Measurements from ENCODE around the gene SULT2B1.

Gene SULT2B1

GRCh38 chr19:48637449-48637947 is 85.5 kb downstream of the SULT2B1 start:
- H4K20me1 ChIP-seq (ENCODE audit: insufficient read depth, low read length) = no peaks in the 10 kb centered on the region
- peak overlapping the region; percentile 91 for H3K27ac ChIP-seq (ENCODE audit: low read length)
- H3K36me3 ChIP-seq (replicated peaks; ENCODE audit: insufficient read depth, low read length) = no peaks in the 10 kb centered on the region
- TF ChIP-seq EZH2 (optimal IDR thresholded peaks at IDR 0.05; ENCODE audit: low read depth, low read length) = no peak
- no peak for TF ChIP-seq EZH2phosphoT487 (IDR thresholded peaks at IDR 0.05; ENCODE audit: low read length)
- TF ChIP-seq, protein P1, sequence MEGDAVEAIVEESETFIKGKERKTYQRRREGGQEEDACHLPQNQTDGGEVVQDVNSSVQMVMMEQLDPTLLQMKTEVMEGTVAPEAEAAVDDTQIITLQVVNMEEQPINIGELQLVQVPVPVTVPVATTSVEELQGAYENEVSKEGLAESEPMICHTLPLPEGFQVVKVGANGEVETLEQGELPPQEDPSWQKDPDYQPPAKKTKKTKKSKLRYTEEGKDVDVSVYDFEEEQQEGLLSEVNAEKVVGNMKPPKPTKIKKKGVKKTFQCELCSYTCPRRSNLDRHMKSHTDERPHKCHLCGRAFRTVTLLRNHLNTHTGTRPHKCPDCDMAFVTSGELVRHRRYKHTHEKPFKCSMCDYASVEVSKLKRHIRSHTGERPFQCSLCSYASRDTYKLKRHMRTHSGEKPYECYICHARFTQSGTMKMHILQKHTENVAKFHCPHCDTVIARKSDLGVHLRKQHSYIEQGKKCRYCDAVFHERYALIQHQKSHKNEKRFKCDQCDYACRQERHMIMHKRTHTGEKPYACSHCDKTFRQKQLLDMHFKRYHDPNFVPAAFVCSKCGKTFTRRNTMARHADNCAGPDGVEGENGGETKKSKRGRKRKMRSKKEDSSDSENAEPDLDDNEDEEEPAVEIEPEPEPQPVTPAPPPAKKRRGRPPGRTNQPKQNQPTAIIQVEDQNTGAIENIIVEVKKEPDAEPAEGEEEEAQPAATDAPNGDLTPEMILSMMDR (IDR thresholded peaks at IDR 0.05; ENCODE audit: low read length) = no peak
- peaks cover 30% of the 10 kb centered on the region for H3F3A ChIP-seq (ENCODE audit: insufficient read depth, low read length)
- peak overlapping the region; percentile 84 for H2AFZ ChIP-seq (ENCODE audit: low read length)
- H3K9me3 ChIP-seq (replicated peaks; ENCODE audit: insufficient read depth, low read length) = no peaks in the 10 kb centered on the region
- H3K9me2 ChIP-seq (replicated peaks; ENCODE audit: insufficient read depth, low read length) = no peaks in the 10 kb centered on the region
- H3K27me3 ChIP-seq (replicated peaks; ENCODE audit: insufficient read depth, low read length) = peaks cover 14% of the 10 kb centered on the region
- H3K4me2 ChIP-seq (ENCODE audit: low read depth, low read length) = peak overlapping the region; percentile 95
- H3K79me2 ChIP-seq (ENCODE audit: low read length) = no peaks in the 10 kb centered on the region
- H3K4me3 ChIP-seq (ENCODE audit: low read length) = peak overlapping the region; percentile 72
- H3K4me1 ChIP-seq (ENCODE audit: low read length) = peaks cover 31% of the 10 kb centered on the region
- peak overlapping the region; percentile 75 for H3K9ac ChIP-seq (ENCODE audit: low read length)
- DNase-seq = peak; percentile 99

DNA sequence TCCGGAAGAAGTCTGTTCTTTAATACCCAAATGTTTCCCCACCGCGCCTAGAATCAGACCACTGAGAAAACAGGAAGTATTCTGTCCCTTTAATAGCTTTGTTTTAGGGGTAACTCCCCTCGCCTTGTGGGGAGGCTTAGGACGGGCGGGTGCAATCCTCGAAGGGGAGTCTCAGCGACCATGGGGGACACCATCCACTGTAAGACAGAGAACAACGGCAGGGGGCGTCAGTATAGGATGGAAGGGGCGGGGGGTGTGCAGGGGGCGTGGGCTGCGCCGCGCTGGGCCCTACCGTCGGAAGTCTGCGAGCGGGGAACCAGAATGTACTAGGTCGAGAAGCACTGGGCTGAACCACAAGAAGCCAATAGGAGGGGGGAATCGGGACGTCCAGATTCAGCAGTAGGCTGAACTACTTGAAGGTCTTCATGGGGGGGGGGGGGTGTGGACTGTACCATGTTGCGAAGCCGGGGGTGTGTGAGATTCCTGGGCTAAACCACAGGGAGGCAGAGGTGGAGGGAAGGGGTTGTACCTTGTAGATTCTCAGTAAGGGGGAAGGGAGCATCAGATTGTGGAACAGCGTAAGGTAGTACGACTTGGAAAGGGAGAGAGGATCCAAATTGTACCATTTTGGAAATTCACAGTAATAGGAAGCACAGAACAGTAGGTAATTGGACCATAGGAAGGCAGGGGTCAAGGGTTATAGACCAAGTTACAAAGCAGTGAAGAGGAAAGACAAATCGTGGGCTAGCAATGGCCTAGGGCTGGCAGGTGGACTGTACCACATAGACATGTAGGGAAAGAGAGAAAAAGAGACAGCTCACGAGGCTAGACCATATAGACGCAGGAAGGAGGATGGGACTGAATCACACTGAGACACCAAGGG is 86.2 kb downstream of the SULT2B1 start:
- H3F3A ChIP-seq (ENCODE audit: insufficient read depth, low read length) = peaks cover 23% of the 10 kb centered on the region
- H3K27ac ChIP-seq (ENCODE audit: low read length) = peak overlapping the region; percentile 91
- H3K9ac ChIP-seq (ENCODE audit: low read length) = peak overlapping the region; percentile 75
- H3K4me3 ChIP-seq (ENCODE audit: low read length) = peak overlapping the region; percentile 72
- peaks cover 24% of the 10 kb centered on the region for H3K4me1 ChIP-seq (ENCODE audit: low read length)
- TF ChIP-seq, protein P1 (IDR thresholded peaks at IDR 0.05; ENCODE audit: low read length) = 0 out of 2 replicates have a peak, but pooled peaks have one; percentile 12
- TF ChIP-seq EZH2 (optimal IDR thresholded peaks at IDR 0.05; ENCODE audit: low read depth, low read length) = no peak
- DNase-seq = peak; percentile 89
- no peaks in the 10 kb centered on the region for H3K79me2 ChIP-seq (ENCODE audit: low read length)
- H3K9me3 ChIP-seq (replicated peaks; ENCODE audit: insufficient read depth, low read length) = no peaks in the 10 kb centered on the region
- peak overlapping the region; percentile 84 for H2AFZ ChIP-seq (ENCODE audit: low read length)
- no peaks in the 10 kb centered on the region for H4K20me1 ChIP-seq (ENCODE audit: insufficient read depth, low read length)
- H3K27me3 ChIP-seq (replicated peaks; ENCODE audit: insufficient read depth, low read length) = peaks cover 21% of the 10 kb centered on the region
- H3K36me3 ChIP-seq (replicated peaks; ENCODE audit: insufficient read depth, low read length) = no peaks in the 10 kb centered on the region
- peak overlapping the region; percentile 95 for H3K4me2 ChIP-seq (ENCODE audit: low read depth, low read length)
- no peaks in the 10 kb centered on the region for H3K9me2 ChIP-seq (replicated peaks; ENCODE audit: insufficient read depth, low read length)

DNA sequence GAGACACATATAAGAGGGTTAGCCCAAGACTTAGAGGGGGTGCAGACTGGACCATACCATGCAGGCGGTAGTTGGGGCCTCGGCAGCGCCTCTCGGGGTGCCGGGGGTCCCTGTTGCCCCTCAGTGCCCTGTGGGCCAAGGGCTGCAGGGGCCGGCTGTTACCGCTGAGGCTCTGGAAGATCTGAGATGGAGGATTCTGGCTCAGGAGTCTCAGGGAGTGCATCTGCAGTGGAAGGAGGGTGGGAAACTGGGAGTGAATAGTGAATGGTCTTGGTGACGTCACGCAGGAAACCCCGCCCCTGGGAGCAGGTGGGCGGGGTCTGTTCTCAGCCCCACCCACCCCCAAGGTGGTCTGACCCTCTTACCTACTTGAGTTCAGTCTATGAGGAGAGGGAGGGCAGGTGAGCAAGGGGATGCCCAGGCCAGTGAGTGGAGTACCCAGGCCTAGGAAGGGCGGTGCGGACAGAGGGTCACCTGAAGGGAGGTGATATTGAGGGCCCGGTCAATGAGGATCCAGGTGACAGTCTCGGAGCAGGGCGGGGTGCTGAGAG is 86.9 kb downstream of the SULT2B1 start:
- Histone ChIP-seq H3K9me3 (replicated peaks; ENCODE audit: insufficient read depth, low read length) (no peaks in the 10 kb centered on the region), H3K27ac (ENCODE audit: low read length) (no peak overlapping the region), H3K4me2 (ENCODE audit: low read depth, low read length) (peak overlapping the region; percentile 95; the same call in 1 of the 2 replicates), H3K9me2 (replicated peaks; ENCODE audit: insufficient read depth, low read length) (no peaks in the 10 kb centered on the region), H3K27me3 (replicated peaks; ENCODE audit: insufficient read depth, low read length) (peaks cover 25% of the 10 kb centered on the region), H3K4me3 (ENCODE audit: low read length) (no peak overlapping the region), H4K20me1 (ENCODE audit: insufficient read depth, low read length) (no peaks in the 10 kb centered on the region), H2AFZ (ENCODE audit: low read length) (0 out of 2 replicates have a peak overlapping the region, but pooled peaks have one; percentile 84), H3K4me1 (ENCODE audit: low read length) (peaks cover 16% of the 10 kb centered on the region), H3F3A (ENCODE audit: insufficient read depth, low read length) (peaks cover 17% of the 10 kb centered on the region), H3K36me3 (replicated peaks; ENCODE audit: insufficient read depth, low read length) (no peaks in the 10 kb centered on the region), H3K9ac (ENCODE audit: low read length) (no peak overlapping the region), H3K79me2 (ENCODE audit: low read length) (no peaks in the 10 kb centered on the region)
- TF ChIP-seq EZH2phosphoT487 (IDR thresholded peaks at IDR 0.05; ENCODE audit: low read length) (no peak), EZH2 (optimal IDR thresholded peaks at IDR 0.05; ENCODE audit: low read depth, low read length) (no peak)
- TF ChIP-seq, protein P1 (IDR thresholded peaks at IDR 0.05; ENCODE audit: low read length) = no peak
- no peak for DNase-seq
